ENCODE data around the gene GNE. TPM values are rescaled to one million over a fixed set of nuclear protein-coding genes. Genes with fewer than 3 reads are reported as not detected.

GNE gene
- total and polyA plus RNA-seq, 10 of the 15 experiments (the other 5 are each of a cell fraction or from before 2014, with no cell fraction given), result 4.1 to 13.6 (median 10.7) TPM

DNA sequence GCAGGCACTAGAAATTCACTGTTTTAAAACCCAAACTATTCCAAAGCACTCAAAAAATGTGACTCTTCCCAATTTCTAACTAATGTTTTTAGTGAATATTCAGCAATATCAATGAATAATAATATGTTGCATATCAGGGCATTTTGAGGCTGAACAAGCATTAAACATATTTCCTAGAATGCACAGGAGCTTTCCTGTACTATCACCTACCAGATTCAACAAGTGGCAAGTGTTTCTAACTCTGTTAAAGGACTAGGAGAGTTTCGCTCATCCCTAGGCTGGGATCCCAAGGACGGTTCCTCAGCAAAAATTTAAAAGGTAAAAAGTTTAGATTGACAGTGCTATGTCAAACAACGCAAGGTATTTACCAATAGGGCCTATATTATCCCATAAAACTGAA is 21.0 kb downstream of the GNE start:
- no peak overlapping the region for H3K4me2 ChIP-seq (ENCODE audit: control insufficient read depth, insufficient read depth)
- ChIA-PET RAD21 (ENCODE audit: unreplicated experiment) (no interaction called here), POLR2A (no interaction called here), CTCF (no interaction called here), SMC1A (ENCODE audit: uncharacterized antibody, unreplicated experiment) (interaction anchor here (0.6 to 1.5 kb wide), 3 partner anchors 11 to 80 kb away, joined by 3 to 5 read pairs (median 3); no protein-coding TSS in a partner anchor)
- H3K27me3 ChIP-seq (replicated peaks in 1 of 2; ENCODE audit: control insufficient read depth in 2 of 2, insufficient read depth in 2 of 2, low read length in 1 of 2), result no peaks in the 10 kb centered on the region
- no peak for TF ChIP-seq IKZF2 (IDR thresholded peaks at IDR 0.05)
- no peak for TF ChIP-seq KDM1A (IDR thresholded peaks at IDR 0.05; ENCODE audit: borderline replicate concordance)
- TF ChIP-seq E2F8 (IDR thresholded peaks at IDR 0.05; ENCODE audit: low read depth, partially characterized antibody), result no peak
- TF ChIP-seq, protein P1, sequence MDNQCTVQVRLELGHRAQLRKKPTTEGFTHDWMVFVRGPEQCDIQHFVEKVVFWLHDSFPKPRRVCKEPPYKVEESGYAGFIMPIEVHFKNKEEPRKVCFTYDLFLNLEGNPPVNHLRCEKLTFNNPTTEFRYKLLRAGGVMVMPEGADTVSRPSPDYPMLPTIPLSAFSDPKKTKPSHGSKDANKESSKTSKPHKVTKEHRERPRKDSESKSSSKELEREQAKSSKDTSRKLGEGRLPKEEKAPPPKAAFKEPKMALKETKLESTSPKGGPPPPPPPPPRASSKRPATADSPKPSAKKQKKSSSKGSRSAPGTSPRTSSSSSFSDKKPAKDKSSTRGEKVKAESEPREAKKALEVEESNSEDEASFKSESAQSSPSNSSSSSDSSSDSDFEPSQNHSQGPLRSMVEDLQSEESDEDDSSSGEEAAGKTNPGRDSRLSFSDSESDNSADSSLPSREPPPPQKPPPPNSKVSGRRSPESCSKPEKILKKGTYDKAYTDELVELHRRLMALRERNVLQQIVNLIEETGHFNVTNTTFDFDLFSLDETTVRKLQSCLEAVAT (IDR thresholded peaks at IDR 0.05), result no peak
- TF ChIP-seq TCF12 (IDR thresholded peaks at IDR 0.05; ENCODE audit: low read depth, low read length), result no peak
- no peak for TF ChIP-seq MTA3 (IDR thresholded peaks at IDR 0.05; ENCODE audit: borderline replicate concordance, low read length)
- in situ Hi-C loops (cut with MboI) (no loop called here), intact Hi-C loops (cut with micrococcal nuclease; ENCODE audit: unreplicated experiment) (no loop called here)
- H3K36me3 ChIP-seq (ENCODE audit: control insufficient read depth in 2 of 2, insufficient read depth in 2 of 2, low read length in 1 of 2), result peaks cover 0 to 14% of the 10 kb centered on the region in 2 experiments; a peak in 3 of 4 replicates
- H3K79me2 ChIP-seq (ENCODE audit: control insufficient read depth, insufficient read depth, low read length), result no peaks in the 10 kb centered on the region
- FAIRE-seq, result no peak
- no peaks in the 10 kb centered on the region for H3K9me3 ChIP-seq (replicated peaks; ENCODE audit: control insufficient read depth, insufficient read depth, low read length)
- H3K9ac ChIP-seq (ENCODE audit: control insufficient read depth, insufficient read depth, low read length), result no peak overlapping the region
- ATAC-seq, result no peak
- H3K27ac ChIP-seq (ENCODE audit: control insufficient read depth, insufficient read depth), result no peak overlapping the region
- no peak for DNase-seq (ENCODE audit: low read depth, low spot score)
- 98% methylated on average over 3 of the region's 3 CpGs for WGBS (ENCODE audit: insufficient coverage, insufficient replicate concordance, low lambda C conversion rate, missing lambda C conversion rate)
- no peaks in the 10 kb centered on the region for H3K4me1 ChIP-seq (ENCODE audit: control insufficient read depth, insufficient read depth, low read length)
- no peak overlapping the region for H2AFZ ChIP-seq (ENCODE audit: control insufficient read depth, low read depth, low read length)
- H4K20me1 ChIP-seq (ENCODE audit: control insufficient read depth, insufficient read depth), result no peaks in the 10 kb centered on the region
- H3K4me3 ChIP-seq, result no peak overlapping the region
- no TSS peak for BruUV-seq (replicated peaks)

All from GM12878 (cell line).